DMS79 (cell line): Measurements from ENCODE around the gene PIERCE2.
"Not testable (repeated sequence)": the region's sequence is repeated elsewhere in the genome, so short reads cannot be mapped to it uniquely, and the experiment has no call there.

Source experiments
- DNase-seq: peaks from one replicate; lab custom pipeline; 2025; lab: John Stamatoyannopoulos, UW

The PIERCE2 gene

GRCh38 chr15:55408012-55408928, at the start of gene PIERCE2, which contains the start of gene CCPG1:
PIERCE2 (plus strand) TSS chr15:55408495; CDS start chr15:55408769, 274 bp downstream.
CCPG1 (minus strand) TSS chr15:55408359; CDS start chr15:55389424, 18,935 bp downstream.
- DNase-seq, result peak; percentile 51

- DNase-seq, result no peak
These were observed 48.0 kb upstream of the PIERCE2 start for GRCh38 chr15:55360256-55360655.

GRCh38 chr15:55361048-55361447, 47.2 kb upstream of the PIERCE2 start:
- DNase-seq, result no peak

- no peak for DNase-seq
These were observed 45.7 kb upstream of the PIERCE2 start for GRCh38 chr15:55362641-55363040.

GRCh38 chr15:55366981-55367380, 41.3 kb upstream of the PIERCE2 start:
- DNase-seq, result no peak

GRCh38 chr15:55372701-55373440, 35.4 kb upstream of the PIERCE2 start:
- no peak for DNase-seq

GRCh38 chr15:55379095-55379494, 29.2 kb upstream of the PIERCE2 start:
- DNase-seq, result no peak

GRCh38 chr15:55381595-55381994, 26.7 kb upstream of the PIERCE2 start:
- DNase-seq, result no peak

- DNase-seq, result no peak
These were observed 24.6 kb upstream of the PIERCE2 start for GRCh38 chr15:55383687-55384086.

- DNase-seq, result no peak
These were observed 21.3 kb upstream of the PIERCE2 start for GRCh38 chr15:55387027-55387426.

- DNase-seq, result no peak
These were observed 19.1 kb upstream of the PIERCE2 start for GRCh38 chr15:55389264-55389607.

- no peak for DNase-seq
These were observed 13.6 kb upstream of the PIERCE2 start for GRCh38 chr15:55394694-55395093.

GRCh38 chr15:55398243-55398642, 10.1 kb upstream of the PIERCE2 start:
- DNase-seq, result no peak

GRCh38 chr15:55400050-55400449, 8.2 kb upstream of the PIERCE2 start:
- DNase-seq, result not testable (repeated sequence)

- DNase-seq, result no peak
These were observed 6.5 kb upstream of the PIERCE2 start for GRCh38 chr15:55401786-55402246.

- DNase-seq, result no peak
These were observed 5.6 kb upstream of the PIERCE2 start for GRCh38 chr15:55402707-55403106.

GRCh38 chr15:55403531-55403930, 4.8 kb upstream of the PIERCE2 start:
- no peak for DNase-seq

- no peak for DNase-seq
These were observed 740 bp upstream of the PIERCE2 start for GRCh38 chr15:55407498-55408011.

GRCh38 chr15:55408976-55409375, 681 bp downstream of the PIERCE2 start:
- DNase-seq, result not testable (repeated sequence)

GRCh38 chr15:55417678-55418077, 9.4 kb downstream of the PIERCE2 start:
- DNase-seq, result not testable (repeated sequence)

- no peak for DNase-seq
These were observed 12.0 kb downstream of the PIERCE2 start for GRCh38 chr15:55420171-55420866.

- no peak for DNase-seq
These were observed 13.8 kb downstream of the PIERCE2 start for GRCh38 chr15:55422089-55422488.
